HepG2 (cell line): ENCODE results near the gene CSH1. TPM values are rescaled to one million over a fixed set of nuclear protein-coding genes. Genes with fewer than 3 reads are reported as not detected.

Source experiments
- ATF7 ChIP-seq, 2 experiments: fragments of 450-650 bp in 1 of 2; sonication (generic) in 1 of 2; formaldehyde crosslinking in 1 of 2; IDR thresholded peaks; 2 replicates each; pipeline versions ENCODE4 v1.4.0 to v1.6.1; 2016 to 2020; ENCODE audit warnings: antibody characterized with exemption in 1 of 2, mild to moderate bottlenecking in 1 of 2, missing genetic modification reagents in 1 of 2
- ATRX ChIP-seq: sonication (generic); formaldehyde crosslinking; IDR thresholded peaks from 2 replicates; pipeline ENCODE4 v1.4.0; 2020; ENCODE audit warnings: missing genetic modification reagents, borderline replicate concordance
- CCDC6 ChIP-seq: sonication (generic); formaldehyde crosslinking; IDR thresholded peaks from 2 replicates; pipeline ENCODE4 v1.8.1; 2022; ENCODE audit warnings: mild to moderate bottlenecking, missing genetic modification reagents, moderate library complexity
- DBP ChIP-seq: sonication (generic); formaldehyde crosslinking; IDR thresholded peaks from 2 replicates; pipeline ENCODE4 v1.4.0; 2020; ENCODE audit warnings: missing genetic modification reagents; ENCODE audit errors: not compliant biosample characterization
- FOXA3 ChIP-seq: IDR thresholded peaks from 2 replicates; pipeline ENCODE4 v1.6.1; 2016; ENCODE audit warnings: missing genetic modification reagents, missing compliant biosample characterization
- POGZ ChIP-seq: sonication (generic); formaldehyde crosslinking; IDR thresholded peaks from 2 replicates; pipeline ENCODE4 v1.4.0; 2020; ENCODE audit warnings: mild to moderate bottlenecking, missing genetic modification reagents
- RFXANK ChIP-seq: IDR thresholded peaks from 2 replicates; pipeline ENCODE4 v1.6.1; 2016
- SIX4 ChIP-seq: sonication (generic); formaldehyde crosslinking; IDR thresholded peaks from 2 replicates; pipeline ENCODE4 v1.4.0; 2020; ENCODE audit warnings: missing genetic modification reagents
- SKI ChIP-seq: fragments of 450-650 bp; IDR thresholded peaks from one replicate; pipeline ENCODE4 v1.6.1; 2018; ENCODE audit warnings: mild to moderate bottlenecking; ENCODE audit not compliant: partially characterized antibody
- SRY ChIP-seq: sonication (generic); formaldehyde crosslinking; IDR thresholded peaks from 2 replicates; pipeline ENCODE4 v1.8.0; 2022; ENCODE audit warnings: mild to moderate bottlenecking, missing genetic modification reagents
- TOPORS ChIP-seq: sonication (generic); formaldehyde crosslinking; IDR thresholded peaks from 2 replicates; pipeline ENCODE4 v1.8.0; 2023; ENCODE audit warnings: mild to moderate bottlenecking, missing genetic modification reagents
- ZBTB37 ChIP-seq: sonication (generic); formaldehyde crosslinking; IDR thresholded peaks from 2 replicates; pipeline ENCODE4 v1.4.0; 2020; ENCODE audit warnings: mild to moderate bottlenecking, missing genetic modification reagents
- ZBTB38 ChIP-seq: sonication (generic); formaldehyde crosslinking; IDR thresholded peaks from 2 replicates; pipeline ENCODE4 v1.5.1; 2020; ENCODE audit warnings: mild to moderate bottlenecking, missing genetic modification reagents
- ZBTB39 ChIP-seq: sonication (generic); formaldehyde crosslinking; IDR thresholded peaks from 2 replicates; pipeline ENCODE4 v1.5.0; 2020; ENCODE audit warnings: missing genetic modification reagents
- ZMYM4 ChIP-seq: sonication (generic); formaldehyde crosslinking; IDR thresholded peaks from 2 replicates; pipeline ENCODE4 v1.8.1; 2023; ENCODE audit warnings: mild to moderate bottlenecking, missing genetic modification reagents
- ZNF232 ChIP-seq: sonication (generic); formaldehyde crosslinking; IDR thresholded peaks from 2 replicates; pipeline ENCODE4 v1.4.0; 2020; ENCODE audit warnings: missing genetic modification reagents, borderline replicate concordance
- ZNF264 ChIP-seq: sonication (generic); formaldehyde crosslinking; IDR thresholded peaks from 2 replicates; pipeline ENCODE4 v1.4.0; 2020; ENCODE audit warnings: missing genetic modification reagents
- ZNF335 ChIP-seq: sonication (generic); formaldehyde crosslinking; IDR thresholded peaks from 2 replicates; pipeline ENCODE4 v1.4.0; 2020; ENCODE audit warnings: missing genetic modification reagents
- ZNF614 ChIP-seq: IDR thresholded peaks from 2 replicates; pipeline ENCODE4 v1.6.1; 2018; ENCODE audit warnings: missing biosample characterization, missing genetic modification reagents, inconsistent platforms, borderline replicate concordance
- ZNF687 ChIP-seq: sonication (generic); formaldehyde crosslinking; IDR thresholded peaks from 2 replicates; pipeline ENCODE4 v1.5.1; 2020; ENCODE audit warnings: mild to moderate bottlenecking, missing genetic modification reagents, moderate library complexity
- ZNF713 ChIP-seq: sonication (generic); formaldehyde crosslinking; IDR thresholded peaks from 2 replicates; pipeline ENCODE4 v1.4.0; 2020; ENCODE audit warnings: mild to moderate bottlenecking, missing genetic modification reagents
- polyA plus RNA-seq, 8 experiments: library from polyadenylated mRNA; depleted of rRNA in 3 of 8; stranded (reverse) in 7 of 8; unstranded in 1 of 8; fragments of >200 nt; fragmentation: Illumina TruSeq in 4 of 8; extraction: Trizol in 4 of 8; gene quantifications; 2 replicates each; pipeline versions ENCODE4 v1.2.1 to v1.2.3, GENCODE V29; 2011 to 2016; ENCODE audit warnings: low read depth in 4 of 8, missing spikeins in 1 of 8, mixed read lengths in 1 of 8; ENCODE audit not compliant: insufficient read depth in 1 of 8
- total RNA-seq, 5 experiments: library from RNA; depleted of rRNA; stranded (reverse); fragments of >200 nt; fragmentation: Illumina TruSeq; extraction: Trizol; gene quantifications; 2 replicates each; pipeline ENCODE4 v1.2.3, GENCODE V29; 2016; ENCODE audit warnings: low read depth in 1 of 5

CSH1 gene
- total and polyA plus RNA-seq, 2 of the 13 experiments (the other 11 are each of a cell fraction or from before 2014, with no cell fraction given): not detected

GRCh38 chr17:63848834-63849689 is 47.3 kb downstream of the CSH1 start (continued):
- TF ChIP-seq ZNF687 (CRISPR knock-in tag) (peak; percentile 75), RFXANK (peak; percentile 100), ZNF713 (CRISPR knock-in tag) (no peak), ATRX (CRISPR knock-in tag) (no peak), ZNF264 (CRISPR knock-in tag) (no peak), CCDC6 (0 out of 2 replicates have a peak, but pooled peaks have one; percentile 25), ZNF614 (no peak), ZBTB38 (CRISPR knock-in tag) (peak; percentile 91; the same call in 1 of the 2 replicates), SRY (CRISPR knock-in tag) (no peak), ZBTB37 (CRISPR knock-in tag) (no peak), FOXA3 (CRISPR knock-in tag) (no peak), ZNF232 (CRISPR knock-in tag) (no peak), SIX4 (CRISPR knock-in tag) (no peak), ZBTB39 (CRISPR knock-in tag) (no peak), SKI (no peak), ZNF335 (CRISPR knock-in tag) (no peak), ZMYM4 (CRISPR knock-in tag) (peak; percentile 84), ATF7 (IDR thresholded peaks at IDR 0.05) (peak; percentile 66), ATF7 (CRISPR knock-in tag; IDR thresholded peaks at IDR 0.05) (no peak), DBP (no peak), TOPORS (CRISPR knock-in tag) (no peak), POGZ (CRISPR knock-in tag) (peak; percentile 40; the same call in 1 of the 2 replicates)
